Activated T-helper 1 cell treated with Interleukin-2 at 50 U/mL for 16 hours (primary cell): ENCODE data around the gene GPR161.

Experiments
- DNase-seq: peaks from one replicate; pipeline ENCODE4 v3.0.0-alpha.2; 2020; ENCODE audit warnings: low read depth

The GPR161 gene

DNA sequence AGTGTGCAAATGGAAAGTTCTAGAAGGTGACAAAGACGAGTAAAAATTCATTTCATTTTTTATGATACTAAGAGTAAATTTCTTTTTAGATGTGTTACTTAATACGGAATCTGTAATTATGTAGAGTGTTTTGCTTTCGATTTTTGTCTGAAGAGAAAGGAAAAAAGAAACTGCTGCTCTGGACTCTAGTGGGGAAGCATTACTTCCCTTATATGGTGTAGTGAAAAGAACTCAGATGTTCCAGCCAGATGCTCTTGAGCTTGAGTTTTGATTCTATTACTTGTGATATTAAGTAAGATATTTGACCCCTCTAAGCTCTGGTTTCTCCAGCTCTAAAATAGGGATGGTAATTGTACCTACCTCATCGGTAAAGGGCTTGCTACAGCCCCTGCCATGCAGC is 12.2 kb upstream of the GPR161 start:
- no peak for DNase-seq

DNA sequence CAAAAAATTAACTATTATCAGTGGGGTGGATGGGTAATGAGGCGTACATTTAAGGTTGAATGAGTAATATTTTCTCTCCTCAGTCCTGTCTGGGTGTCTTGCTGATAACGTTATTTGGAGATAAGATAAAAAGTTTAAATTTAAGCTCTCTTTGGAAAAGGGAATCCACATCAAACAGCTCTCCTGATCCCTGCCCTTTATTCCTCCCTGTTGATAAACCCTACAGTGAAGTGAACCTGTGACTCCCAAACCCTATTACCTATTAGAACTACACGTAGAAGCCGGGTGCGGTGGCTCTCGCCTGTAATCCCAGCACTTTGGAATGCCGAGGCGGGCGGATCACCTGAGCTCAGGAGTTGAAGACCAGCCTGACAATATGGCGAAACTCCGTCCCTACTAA is 9.9 kb upstream of the GPR161 start:
- no peak for DNase-seq

DNA sequence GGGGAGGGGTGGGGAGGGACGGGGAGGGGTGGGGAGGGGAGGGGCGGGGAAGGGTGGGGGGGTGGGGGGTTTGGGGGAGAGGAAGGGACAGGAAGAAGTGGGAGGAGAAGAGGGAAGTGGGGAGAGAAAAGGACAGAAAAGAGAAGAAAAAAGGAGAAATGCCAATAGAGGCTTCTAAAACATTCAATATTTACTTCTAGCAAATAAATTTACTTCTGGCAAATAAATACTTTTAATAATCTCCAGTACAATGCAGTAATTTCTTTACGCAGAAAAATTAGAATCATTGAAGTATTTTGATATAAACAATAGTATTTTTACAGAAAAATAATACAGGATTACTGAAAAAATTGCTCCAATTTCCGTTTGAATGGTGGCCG is 9.4 kb upstream of the GPR161 start:
- DNase-seq, result no peak

DNA sequence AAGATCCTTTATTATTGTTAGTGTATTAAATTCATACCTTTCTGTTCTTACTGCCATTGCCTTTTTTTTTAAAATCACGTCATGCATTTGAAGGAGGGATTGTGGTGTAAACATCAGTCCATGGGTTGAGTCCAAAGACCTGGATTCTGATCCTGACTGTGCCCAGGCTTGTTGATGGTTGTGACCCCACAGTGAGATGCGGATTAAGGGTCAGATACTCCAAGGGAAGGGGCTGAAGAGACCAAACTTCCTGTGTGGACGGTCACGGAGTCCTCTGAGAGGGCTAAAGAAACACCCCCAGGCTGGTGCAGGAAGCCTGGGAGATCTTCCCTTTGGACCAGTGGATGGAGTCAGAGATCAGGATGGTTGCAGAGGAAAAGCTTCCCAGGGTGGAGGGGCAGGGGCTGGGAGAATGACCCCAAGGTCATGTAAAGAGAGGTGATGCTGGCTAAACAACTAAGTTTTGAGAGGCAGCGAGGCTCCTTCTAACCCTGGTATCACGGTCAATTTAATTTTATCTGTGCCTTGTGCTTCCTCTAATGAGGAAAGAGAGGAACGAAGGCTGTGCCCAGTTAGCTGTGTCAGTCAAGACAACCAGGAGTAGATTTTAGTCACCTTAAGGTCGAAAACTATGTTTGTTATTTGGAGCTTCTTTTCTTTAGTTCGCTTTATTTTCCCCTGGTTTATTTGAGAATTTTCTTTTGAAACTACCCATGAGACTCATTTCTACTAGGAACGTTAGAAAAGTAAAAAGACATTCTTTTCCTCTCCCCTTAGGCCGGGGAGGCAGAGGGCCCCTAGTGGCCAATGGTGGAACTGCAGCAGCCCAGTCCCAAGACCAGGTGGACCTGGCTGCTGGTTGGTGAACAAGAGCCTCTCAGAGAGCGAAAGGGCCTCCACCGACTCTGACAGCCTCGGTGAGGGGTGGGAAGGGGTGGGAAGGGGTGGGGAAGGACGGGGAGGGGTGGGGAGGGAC is 8.7 kb upstream of the GPR161 start:
- peak; percentile 65 for DNase-seq

DNA sequence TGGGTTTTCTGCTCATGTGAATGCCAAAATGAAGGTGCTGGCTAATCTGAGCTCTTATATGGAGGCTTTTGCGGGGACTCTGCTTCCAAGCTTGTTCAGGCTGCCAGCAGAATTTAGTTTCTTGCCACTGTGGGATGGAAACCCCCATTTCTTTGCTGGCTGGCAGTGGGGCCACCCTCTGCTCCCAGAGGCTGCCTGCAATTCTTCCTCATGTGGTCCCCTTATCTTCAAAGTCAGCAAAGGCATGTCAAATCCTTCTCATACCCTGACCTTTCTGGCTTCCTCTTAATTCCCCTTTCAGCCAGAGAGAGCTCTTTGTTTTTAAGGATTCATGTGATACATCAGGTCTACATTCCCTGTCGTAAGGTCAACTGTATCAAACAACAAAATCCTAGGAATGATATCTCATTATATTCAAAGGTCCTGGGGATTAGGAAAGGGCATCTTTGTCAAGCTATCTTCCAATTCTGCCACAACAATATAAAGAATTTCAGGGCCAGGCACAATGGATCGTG is 5.2 kb upstream of the GPR161 start:
- DNase-seq, result no peak

DNA sequence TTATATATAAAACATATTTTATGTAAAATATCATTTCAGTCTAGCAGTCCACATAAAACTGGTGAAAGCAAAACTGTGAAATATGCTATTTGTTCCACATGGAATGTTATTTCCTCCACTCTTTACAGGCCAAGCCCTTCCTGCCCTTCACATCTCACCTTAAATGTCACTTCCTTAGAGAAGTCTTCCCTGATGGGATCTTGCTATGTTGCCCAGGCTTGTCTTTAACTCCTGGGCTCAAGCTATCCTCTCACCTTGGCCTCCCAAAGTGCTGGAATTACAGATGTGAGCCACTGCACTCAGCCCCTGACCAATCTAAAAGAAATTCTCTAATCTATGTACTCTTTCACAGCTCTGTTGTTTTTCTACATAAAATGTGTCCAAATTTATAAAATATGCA is 2.3 kb upstream of the GPR161 start:
- no peak for DNase-seq

DNA sequence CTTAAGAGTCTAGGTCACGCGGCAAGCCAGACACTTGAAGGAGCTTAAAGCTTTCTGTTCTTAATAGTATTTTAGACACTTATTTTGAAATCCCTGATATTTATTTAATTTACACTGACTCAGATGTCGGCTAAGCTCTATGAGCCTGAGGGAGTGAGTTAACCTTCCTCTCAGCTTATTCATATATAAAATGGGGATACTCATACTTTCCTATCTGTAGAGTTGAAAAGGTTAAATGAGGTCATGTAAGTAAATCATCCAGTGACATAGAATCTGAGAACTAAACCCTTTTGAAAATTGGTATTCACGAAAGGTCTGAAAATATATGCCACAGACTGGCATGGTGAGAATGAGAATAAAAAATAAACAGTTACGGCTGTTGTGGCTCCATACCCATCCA is 1.4 kb upstream of the GPR161 start:
- no peak for DNase-seq

DNA sequence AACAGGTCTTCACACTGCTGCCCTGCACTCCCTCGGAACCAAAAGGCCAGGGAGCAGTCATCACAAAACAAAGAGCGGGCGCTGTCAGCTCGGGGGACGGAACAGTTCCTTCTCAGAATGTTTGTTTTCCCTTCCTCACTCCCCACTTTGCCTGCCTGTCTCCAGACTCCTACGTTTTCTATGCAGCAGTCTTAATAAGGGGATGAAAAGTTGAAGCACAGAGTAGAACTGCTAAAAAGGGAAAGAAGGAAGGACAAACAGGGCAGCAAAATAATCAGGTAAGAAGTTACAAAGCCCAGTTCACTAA is 738 bp upstream of the GPR161 start:
- DNase-seq, result no peak

DNA sequence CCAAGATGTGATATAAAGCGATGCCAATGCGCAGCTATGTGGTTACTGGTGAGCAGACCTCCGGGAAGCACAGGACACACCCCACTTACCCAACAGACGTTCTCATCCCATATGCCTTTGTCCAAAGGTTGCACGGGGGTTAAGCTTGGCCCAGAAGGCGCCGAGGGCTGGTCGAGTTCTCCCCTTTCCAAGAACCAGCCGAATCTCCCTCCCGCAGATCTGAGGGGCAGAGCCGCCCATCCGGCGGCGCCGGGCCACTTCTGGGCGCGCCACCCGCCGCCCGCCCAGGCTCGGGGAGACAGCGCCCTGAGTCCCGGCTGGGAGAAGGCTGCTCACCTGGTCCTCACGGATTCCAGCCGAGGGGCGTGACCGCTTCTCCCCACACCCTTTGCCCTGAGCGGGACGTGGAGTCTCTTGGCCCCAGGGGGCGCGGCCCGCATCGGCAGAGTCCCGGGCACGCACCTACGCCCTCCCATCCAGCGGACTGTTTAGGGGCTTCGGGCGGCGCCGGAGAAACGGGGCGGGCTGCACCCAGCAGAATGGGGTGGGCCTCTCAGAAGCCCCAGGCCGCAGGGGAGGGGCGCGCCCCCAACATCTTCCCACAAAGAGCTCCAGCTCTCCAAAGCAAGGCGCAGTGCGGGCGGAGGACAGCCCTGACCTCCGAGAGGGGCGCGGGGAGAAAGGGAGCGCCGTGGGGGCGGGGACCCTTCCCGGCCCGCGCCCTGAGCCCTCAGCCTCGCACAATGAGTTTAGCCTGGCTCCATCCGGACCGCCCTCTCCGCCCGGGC is 615 bp downstream of the GPR161 start:
- DNase-seq, result no peak

DNA sequence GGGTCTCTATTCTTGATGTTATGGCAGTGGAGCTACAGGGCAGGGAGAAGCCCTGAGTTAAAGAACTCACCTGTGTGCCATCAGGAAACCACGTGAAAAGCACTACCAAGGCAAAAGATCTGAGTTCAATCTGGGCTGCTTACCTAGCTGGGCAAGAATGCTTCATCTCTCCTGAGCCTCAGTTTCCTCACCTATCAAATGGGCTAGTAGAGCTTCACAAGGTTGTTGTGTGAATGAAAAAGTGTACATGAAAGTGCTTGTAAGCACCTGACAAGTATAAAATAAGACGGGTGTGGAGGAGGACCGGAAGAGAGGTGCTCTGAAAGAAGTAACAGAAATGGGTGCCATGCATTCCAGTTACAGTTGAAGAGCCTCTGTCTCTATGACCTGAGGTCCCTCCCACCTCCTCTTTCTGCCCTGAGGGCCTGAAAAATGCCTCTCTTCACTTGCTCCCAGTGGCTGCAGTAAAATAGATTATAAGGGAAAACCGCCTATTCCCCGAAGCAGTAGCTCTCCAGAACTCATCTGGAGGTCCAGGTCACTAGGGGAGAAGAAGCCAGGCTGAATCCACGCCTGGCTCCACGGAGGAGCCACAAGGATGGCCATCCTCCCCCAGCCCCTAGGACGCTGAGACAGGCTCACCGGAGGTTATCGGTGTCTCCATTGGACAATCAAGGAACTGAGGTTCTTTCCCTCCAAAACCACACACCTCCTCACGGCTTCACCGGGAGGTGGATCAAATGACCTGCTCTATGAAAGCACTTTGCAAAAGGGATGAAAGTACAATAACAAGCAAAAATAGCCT is 1.4 kb downstream of the GPR161 start:
- DNase-seq, result no peak

DNA sequence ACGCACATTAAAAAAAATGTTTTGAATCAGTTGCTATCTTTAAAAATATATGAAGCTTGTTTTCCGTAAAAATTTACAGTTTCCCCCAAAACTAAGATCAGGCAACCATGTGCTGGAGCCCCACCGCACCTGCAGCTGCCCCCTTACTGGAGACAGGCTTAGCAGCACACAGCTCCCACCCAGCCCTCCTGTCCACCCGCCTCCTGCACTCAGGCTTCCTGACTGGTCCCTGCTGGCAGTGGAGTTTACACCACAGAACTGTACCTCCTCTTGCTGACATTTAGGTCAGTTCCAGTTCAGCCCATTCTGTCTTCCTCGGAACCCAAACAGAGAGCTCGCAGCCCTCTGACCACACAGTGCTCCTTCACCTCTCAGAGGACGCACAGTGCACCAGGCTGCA is 2.1 kb downstream of the GPR161 start:
- DNase-seq, result no peak

DNA sequence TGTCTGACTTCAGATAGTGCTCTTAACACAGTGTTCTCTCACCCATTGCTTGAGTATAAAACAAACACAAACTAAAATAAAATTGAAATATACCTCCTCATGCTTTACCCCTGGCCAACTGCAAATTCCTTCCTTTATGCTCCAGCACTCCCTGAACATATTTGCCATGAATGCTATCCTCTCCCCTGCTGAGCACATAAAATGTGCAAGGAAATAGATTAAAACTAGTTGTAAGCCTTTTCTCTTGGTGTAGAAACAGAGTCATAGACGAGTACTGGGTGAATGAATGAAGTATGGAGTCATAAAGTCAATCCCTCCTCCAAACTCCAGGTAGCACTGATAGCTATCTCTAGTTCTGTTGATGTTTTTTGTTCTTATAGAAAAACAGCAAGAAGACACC is 2.6 kb downstream of the GPR161 start:
- DNase-seq, result no peak

DNA sequence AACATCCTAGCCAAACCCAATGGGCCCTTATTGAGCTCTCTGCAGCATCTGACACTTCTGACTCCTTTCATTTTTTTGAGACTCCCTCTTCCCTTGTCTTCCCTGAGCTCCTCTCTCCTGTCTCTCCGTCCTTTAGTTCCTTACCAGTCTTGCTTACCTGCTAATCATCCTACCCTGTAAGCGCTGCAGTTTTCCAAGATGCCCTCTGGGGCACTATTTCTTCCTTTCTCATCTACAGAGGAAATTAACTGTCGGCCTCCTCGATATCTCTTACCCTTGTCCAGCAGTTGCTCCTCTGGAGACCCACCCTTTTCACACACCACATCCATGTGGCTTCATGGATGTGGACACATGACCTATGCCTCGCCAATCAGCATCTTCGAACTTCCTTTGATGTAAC is 6.8 kb downstream of the GPR161 start:
- DNase-seq, result no peak

DNA sequence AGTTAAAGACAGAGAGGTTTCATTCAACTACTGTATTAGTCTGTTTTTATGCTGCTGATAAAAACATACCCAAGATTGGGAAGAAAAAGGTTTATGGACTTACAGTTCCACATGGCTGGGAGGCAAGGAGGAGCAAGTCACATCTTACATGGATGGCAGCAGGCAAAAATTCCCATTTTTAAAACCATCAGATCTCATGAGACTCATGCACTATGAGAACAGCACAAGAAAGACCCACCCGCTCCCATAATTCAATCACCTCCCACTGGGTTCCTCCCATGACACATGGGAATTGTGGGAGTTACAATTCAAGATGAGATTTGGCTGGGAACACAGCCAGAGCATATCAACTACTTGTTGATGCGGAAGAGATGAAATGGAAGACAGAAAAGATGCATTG is 9.2 kb downstream of the GPR161 start:
- DNase-seq, result no peak

DNA sequence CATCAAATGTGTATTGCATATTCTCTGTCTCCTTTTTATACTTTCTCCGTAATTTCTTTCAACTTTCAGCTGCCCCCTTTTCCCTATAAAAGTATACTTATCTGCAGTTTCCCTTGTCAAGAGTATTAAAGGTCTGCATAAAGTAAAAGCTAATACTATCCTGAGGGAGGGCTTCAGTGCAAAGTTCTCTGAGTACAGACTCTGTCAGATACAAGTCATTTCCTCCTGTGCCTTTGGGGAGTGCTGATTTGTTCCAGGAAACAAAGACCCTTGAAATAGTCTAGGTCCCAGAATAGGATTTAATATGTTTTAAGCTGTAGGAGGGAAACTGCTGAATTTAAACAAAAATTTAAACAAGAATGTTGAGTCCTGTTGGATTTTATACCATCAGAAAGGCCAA is 11.7 kb downstream of the GPR161 start:
- no peak for DNase-seq

DNA sequence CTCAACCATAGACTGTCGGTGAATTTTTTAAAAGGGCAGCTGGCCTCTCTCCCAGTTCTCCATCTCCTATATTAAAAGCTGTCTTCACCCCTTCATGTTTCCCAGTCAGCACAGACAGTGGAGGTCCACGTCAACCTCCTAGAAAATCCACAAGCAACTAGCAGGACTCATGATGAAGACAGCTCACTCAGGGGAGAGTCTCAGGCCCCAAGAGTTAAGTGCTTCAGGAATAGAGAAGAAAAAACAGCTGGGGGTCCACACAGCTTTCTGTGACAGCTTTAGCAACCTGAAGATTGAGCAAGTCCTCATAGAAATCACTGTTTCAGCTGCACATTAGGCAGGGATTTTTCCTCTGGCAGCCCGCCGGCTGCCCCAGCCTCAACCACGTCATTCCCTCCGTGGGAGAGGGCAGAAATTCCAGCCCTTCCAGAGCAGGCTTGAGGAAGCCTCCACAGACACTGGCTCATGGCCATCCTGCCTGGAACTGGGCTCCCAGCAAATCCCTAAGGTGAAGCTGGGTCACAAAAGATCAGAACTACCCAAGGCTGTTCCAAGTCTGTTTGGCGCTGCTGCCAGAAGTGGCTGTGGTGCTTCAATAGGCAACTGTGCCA is 15.2 kb downstream of the GPR161 start:
- no peak for DNase-seq

DNA sequence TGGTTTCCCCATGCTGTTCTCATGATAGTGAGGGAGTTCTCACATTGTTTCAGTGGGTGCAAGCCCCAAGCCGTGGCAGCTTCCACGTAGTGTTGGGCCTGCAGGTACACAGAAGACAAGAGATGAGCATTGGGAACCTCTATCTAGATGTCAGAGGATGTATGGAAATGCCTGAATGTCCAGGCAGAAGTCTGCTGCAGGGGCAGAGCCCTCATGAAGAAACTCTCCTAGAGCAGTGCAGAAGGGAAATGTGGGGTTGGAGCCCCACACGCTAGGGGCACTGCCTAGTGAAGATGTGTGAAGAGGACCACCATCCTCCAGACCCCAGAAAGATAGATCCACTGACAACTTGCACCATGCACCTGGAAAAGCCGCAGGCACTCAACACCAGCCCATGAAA is 17.0 kb downstream of the GPR161 start:
- no peak for DNase-seq

DNA sequence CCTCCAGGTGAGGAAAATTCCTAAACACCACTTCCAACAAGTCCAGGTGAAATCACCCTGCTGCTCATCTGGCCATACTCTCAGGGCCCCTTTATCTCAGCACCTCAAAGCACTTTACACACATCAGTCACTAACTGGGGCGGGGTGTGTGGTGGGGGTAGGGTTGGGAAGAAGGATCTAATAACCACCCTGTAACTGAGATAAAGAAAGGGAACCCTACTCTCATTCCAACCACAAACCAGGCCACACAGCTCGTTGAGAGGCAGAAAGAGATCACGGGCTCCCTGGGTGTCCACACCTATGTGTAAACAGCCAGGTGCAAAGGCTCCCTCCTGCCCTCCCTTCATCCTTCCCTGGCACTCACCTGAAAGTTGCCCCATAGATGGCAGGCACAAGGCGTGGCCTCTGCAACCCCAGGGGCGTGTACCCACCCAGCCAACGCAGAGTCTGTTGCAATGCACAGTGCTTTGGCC is 20.4 kb downstream of the GPR161 start:
- DNase-seq, result no peak

DNA sequence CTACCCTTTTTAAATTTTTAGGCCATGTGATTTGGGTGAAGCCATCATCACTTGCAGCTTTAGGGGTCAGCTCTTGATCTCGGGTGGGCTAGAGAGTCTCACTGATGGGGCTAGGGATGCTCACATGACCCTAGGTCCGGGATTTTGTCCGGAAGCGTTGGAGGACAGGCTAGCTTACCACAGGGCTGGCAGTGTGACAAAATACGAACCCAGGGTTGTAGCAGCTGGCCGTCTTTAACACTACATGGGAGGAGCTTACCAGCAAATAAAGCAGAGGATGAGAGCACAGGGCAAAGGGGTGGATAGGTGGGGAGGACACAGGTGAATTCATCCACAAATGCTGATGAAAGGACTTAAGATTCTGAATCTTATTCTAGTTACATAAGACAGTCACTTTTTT is 21.9 kb downstream of the GPR161 start:
- DNase-seq, result no peak

DNA sequence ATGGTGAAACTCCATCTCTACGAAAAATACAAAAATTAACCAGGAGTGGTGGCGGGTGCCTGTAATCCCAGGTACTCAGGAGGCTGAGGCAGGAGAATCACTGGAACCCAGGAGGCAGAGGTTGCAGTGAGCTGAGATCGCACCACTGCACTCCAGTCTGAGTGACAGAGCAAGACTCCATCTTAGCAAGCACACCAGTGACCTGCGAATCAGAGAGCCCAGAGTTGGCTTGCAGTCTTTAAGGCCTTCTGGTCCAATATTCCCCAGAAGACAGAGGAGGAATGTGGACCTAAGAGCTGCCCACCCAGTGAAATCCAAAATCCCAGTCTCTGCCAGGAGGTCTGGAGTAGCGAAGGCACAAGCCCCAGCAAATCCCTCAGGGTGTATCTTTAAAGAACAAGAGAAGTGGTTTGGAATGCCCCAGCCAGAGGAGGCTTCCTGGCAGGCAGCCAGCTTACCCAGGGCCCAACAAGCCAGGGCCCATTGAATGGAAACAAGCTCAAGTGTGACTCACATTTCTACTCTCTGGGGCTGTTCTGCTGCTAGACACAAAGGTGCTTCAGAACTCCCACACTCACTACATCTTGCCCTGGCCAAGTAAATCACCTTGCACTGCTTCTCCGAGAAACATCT is 23.9 kb downstream of the GPR161 start:
- no peak for DNase-seq

DNA sequence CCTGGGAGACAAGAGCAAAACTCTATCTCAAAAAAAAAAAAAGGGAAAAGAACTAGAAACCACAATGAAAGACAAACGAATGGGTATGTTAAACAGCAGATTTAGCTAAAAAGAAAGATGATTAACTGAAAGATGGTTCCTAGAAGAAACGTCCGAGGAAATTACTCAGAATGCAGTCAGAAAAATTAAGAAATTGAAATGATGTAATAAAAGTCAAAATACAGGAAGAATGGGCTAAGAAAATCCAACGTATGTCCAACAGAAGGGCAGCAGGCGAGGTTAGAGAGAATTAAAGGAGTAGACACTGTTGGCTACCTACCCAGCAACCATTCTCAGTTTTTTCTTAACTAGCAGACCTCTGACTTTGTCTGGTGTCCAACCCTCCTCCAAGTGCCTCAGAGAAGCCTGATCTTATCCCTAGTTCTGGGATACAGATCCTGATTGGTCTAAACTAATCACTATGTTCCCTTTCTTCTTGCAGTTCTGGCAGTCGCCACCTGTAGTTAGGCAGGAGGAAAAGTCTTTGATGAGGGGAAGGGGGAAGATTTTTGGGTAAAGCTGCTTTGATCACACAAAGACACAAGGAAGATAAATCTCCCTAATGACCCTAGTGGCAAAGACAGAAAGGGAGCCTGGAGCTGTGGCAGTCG is 25.7 kb downstream of the GPR161 start:
- no peak for DNase-seq
